Motor neuron (in vitro differentiated cells): ENCODE results near the gene LRRC59. TPM values are rescaled to one million over a fixed set of nuclear protein-coding genes. Genes with fewer than 3 reads are reported as not detected.

Experiments used
- ATAC-seq, 8 experiments: fragments of 200-7000 bp; cut with Tn5 transposase; replicated peaks in 6 of 8; 2 replicates each; pipeline ENCODE4 v1.8.0; 2021; ENCODE audit warnings: mild to moderate bottlenecking in 8 of 8, moderate library complexity in 8 of 8
- H3K27ac ChIP-seq, 2 donors: fragments of 250-450 bp; sonication (Bioruptor Pico); 2 replicates each; pipeline ENCODE4 v1.9.0; 2021; ENCODE audit warnings: antibody characterized with exemption in 2 of 2, mild to moderate bottlenecking in 2 of 2, moderate library complexity in 1 of 2
- H3K4me1 ChIP-seq, 2 donors: fragments of 250-450 bp; sonication (Bioruptor Pico); replicated peaks in 1 of 2; 2 replicates each; pipeline ENCODE4 v1.6.1; 2021; ENCODE audit warnings: antibody characterized with exemption in 2 of 2, mild to moderate bottlenecking in 2 of 2, moderate library complexity in 1 of 2
- H3K4me3 ChIP-seq, 5 donors: fragments of 250-450 bp; sonication (Bioruptor Pico); 2 replicates each; pipeline ENCODE4 v1.9.0; 2021; ENCODE audit warnings: antibody characterized with exemption in 5 of 5, mild to moderate bottlenecking in 5 of 5, moderate library complexity in 4 of 5
- WGBS, 10 experiments: fragments of 450-650 bp; shearing (Covaris generic); methylation state at CpG; one replicate each; pipeline ENCODE4 v1.0.0; 2022; 5-methylcytosine and 5-hydroxymethylcytosine counted together
- in situ Hi-C, 9 experiments: fragments of 400-800 bp; cut with MboI; loops; one replicate each; pipeline ENCODE4 v1.15.0; 2021; ENCODE audit warnings: low sequenced_read_pairs in 9 of 9, low pct_unique_long_range_greater_than_20kb in 2 of 9; ENCODE audit not compliant: unreplicated experiment in 9 of 9
- total RNA-seq, 8 experiments: library from RNA; unstranded; fragments of 300-600 nt; gene quantifications; 2 replicates each; pipeline versions ENCODE4 v1.2.3 to v1.2.4, GENCODE V29; 2022

LRRC59 gene
- total RNA-seq, 8 experiments from 2014 or later, result 44.5 to 143 (median 74.3) TPM

GRCh38 chr17:50394711-50395110, 2.6 kb downstream of the LRRC59 start:
- H3K4me1 ChIP-seq, result peaks cover 10 to 12% of the 10 kb centered on the region in 2 donors
- WGBS, 10 experiments, result 0 to 79% (median 17%) methylated on average over 1 to 3 of the region's 3 CpGs; no CpG with 5 or more reads in 5 of the 10 experiments
- H3K27ac ChIP-seq, result no peak overlapping the region
- no peak overlapping the region for H3K4me3 ChIP-seq
- no peak for ATAC-seq
- in situ Hi-C loops, result no loop called here

- no peak overlapping the region for H3K27ac ChIP-seq
- 73 to 100% (median 91%) methylated on average over 1 to 5 of the region's 5 CpGs for WGBS, 10 experiments
- in situ Hi-C loops, result no loop called here
- ATAC-seq, result no peak
- H3K4me3 ChIP-seq, result no peak overlapping the region
- H3K4me1 ChIP-seq, result peaks cover 10 to 12% of the 10 kb centered on the region in 2 donors
Observed at GRCh38 chr17:50393700-50394099, 3.6 kb downstream of the LRRC59 start.

- Histone ChIP-seq H3K4me3 (no peak overlapping the region), H3K27ac (no peak overlapping the region), H3K4me1 (peaks cover 10 to 12% of the 10 kb centered on the region in 2 donors)
- in situ Hi-C loops, result no loop called here
- 80 to 100% (median 100%) methylated on average over 1 to 4 of the region's 6 CpGs; no CpG with 5 or more reads in 1 of the 10 experiments for WGBS, 10 experiments
- no peak for ATAC-seq
Observed at GRCh38 chr17:50392621-50393020, 4.7 kb downstream of the LRRC59 start.

- H3K4me3 ChIP-seq, result no peak overlapping the region
- H3K27ac ChIP-seq, result no peak overlapping the region
- H3K4me1 ChIP-seq, result no peaks in the 10 kb centered on the region
- in situ Hi-C loops, result no loop called here
- ATAC-seq, result peak in 3 of 8 experiments; percentile 49 to 77 (median 65)
- WGBS, 10 experiments, result 28 to 100% (median 93%) methylated on average over 1 to 4 of the region's 6 CpGs; no CpG with 5 or more reads in 1 of the 10 experiments
Observed at GRCh38 chr17:50389534-50389933, 7.8 kb downstream of the LRRC59 start.

- no peak for ATAC-seq
- Histone ChIP-seq H3K27ac (no peak overlapping the region), H3K4me1 (no peaks in the 10 kb centered on the region), H3K4me3 (no peak overlapping the region)
- WGBS, 10 experiments, result 40 to 100% (median 100%) methylated on average over 1 to 3 of the region's 3 CpGs; no CpG with 5 or more reads in 3 of the 10 experiments
- in situ Hi-C loops, result no loop called here
Observed at GRCh38 chr17:50388728-50389127, 8.6 kb downstream of the LRRC59 start.

- in situ Hi-C loops, result no loop called here
- no peak overlapping the region for H3K4me3 ChIP-seq
- H3K4me1 ChIP-seq, result no peaks in the 10 kb centered on the region
- no peak overlapping the region for H3K27ac ChIP-seq
- 60 to 100% (median 100%) methylated on average over 1 to 3 of the region's 3 CpGs; no CpG with 5 or more reads in 3 of the 10 experiments for WGBS, 10 experiments
- ATAC-seq, result no peak
Observed at GRCh38 chr17:50386510-50386909, 10.8 kb downstream of the LRRC59 start.

GRCh38 chr17:50382931-50383330, 14.4 kb downstream of the LRRC59 start:
- Histone ChIP-seq H3K4me3 (no peak overlapping the region), H3K4me1 (no peaks in the 10 kb centered on the region), H3K27ac (no peak overlapping the region)
- 79 to 100% (median 94%) methylated on average over 1 to 11 of the region's 12 CpGs; no CpG with 5 or more reads in 4 of the 10 experiments for WGBS, 10 experiments
- in situ Hi-C loops, result no loop called here
- no peak for ATAC-seq

- 20 to 100% (median 89%) methylated on average over 1 to 3 of the region's 3 CpGs; no CpG with 5 or more reads in 3 of the 10 experiments for WGBS, 10 experiments
- Histone ChIP-seq H3K27ac (no peak overlapping the region), H3K4me3 (no peak overlapping the region), H3K4me1 (no peaks in the 10 kb centered on the region)
- in situ Hi-C loops, result no loop called here
- no peak for ATAC-seq
Observed at GRCh38 chr17:50381920-50382319, 15.4 kb downstream of the LRRC59 start.

- Histone ChIP-seq H3K4me3 (no peak overlapping the region), H3K4me1 (no peaks in the 10 kb centered on the region), H3K27ac (no peak overlapping the region)
- WGBS, 10 experiments, result 67 to 100% (median 98%) methylated on average over 1 to 5 of the region's 7 CpGs; no CpG with 5 or more reads in 2 of the 10 experiments
- ATAC-seq, result peak in 1 of 8 experiments; percentile 2
- in situ Hi-C loops, result no loop called here
Observed at GRCh38 chr17:50381260-50381815, 16.0 kb downstream of the LRRC59 start.

GRCh38 chr17:50380369-50381259, 16.7 kb downstream of the LRRC59 start:
- in situ Hi-C loops, result no loop called here
- peak in 5 of 8 experiments; percentile 5 to 26 (median 18) for ATAC-seq
- 50 to 100% (median 86%) methylated on average over 1 to 8 of the region's 13 CpGs; no CpG with 5 or more reads in 2 of the 10 experiments for WGBS, 10 experiments
- no peak overlapping the region for H3K27ac ChIP-seq
- no peaks in the 10 kb centered on the region for H3K4me1 ChIP-seq
- no peak overlapping the region for H3K4me3 ChIP-seq

- Histone ChIP-seq H3K27ac (no peak overlapping the region), H3K4me3 (no peak overlapping the region), H3K4me1 (no peaks in the 10 kb centered on the region)
- peak in 4 of 8 experiments; percentile 35 to 83 (median 63) for ATAC-seq
- in situ Hi-C loops, result no loop called here
- WGBS, 10 experiments, result 60 to 100% (median 70%) methylated on average over 2 to 6 of the region's 6 CpGs; no CpG with 5 or more reads in 3 of the 10 experiments
Observed at GRCh38 chr17:50379351-50380132, 17.8 kb downstream of the LRRC59 start.

- no peak overlapping the region for H3K4me3 ChIP-seq
- in situ Hi-C loops, result no loop called here
- no peak for ATAC-seq
- H3K27ac ChIP-seq, result no peak overlapping the region
- peaks cover 8 to 12% of the 10 kb centered on the region in 2 donors for H3K4me1 ChIP-seq
- 58 to 100% (median 90%) methylated on average over 1 to 3 of the region's 5 CpGs; no CpG with 5 or more reads in 3 of the 10 experiments for WGBS, 10 experiments
Observed at GRCh38 chr17:50375858-50376538, 21.3 kb downstream of the LRRC59 start.
